H1 (cell line): ENCODE measurements around the gene HMHB1. TPM values are rescaled to one million over a fixed set of nuclear protein-coding genes. Genes with fewer than 3 reads are reported as not detected.

Experiments
- CTCF ChIA-PET: fragments of 300-600 bp; sonication (Branson Sonifier 250); formaldehyde crosslinking; loops from one replicate; lab custom pipeline; 2021; ENCODE audit not compliant: partially characterized antibody; lab: Charles Lee
- POLR2A ChIA-PET: fragments of 300-600 bp; sonication (Branson Sonifier 250); formaldehyde crosslinking; loops from one replicate; lab custom pipeline; 2021; ENCODE audit warnings: inconsistent platforms; ENCODE audit not compliant: partially characterized antibody; lab: Charles Lee
- DNase-seq, 2 experiments: peaks; one replicate each; pipeline versions ENCODE4 v3.0.0 to v3.0.0-alpha.2; 2010 to 2022; ENCODE audit warnings: low spot score in 2 of 2, low read depth in 1 of 2, mixed read lengths in 1 of 2
- FAIRE-seq: peaks from 2 replicates; lab custom pipeline; 2011; peaks lifted over from hg19 to GRCh38; lab: Jason Lieb, UNC
- H2AFZ ChIP-seq: 2 replicates; pipeline ENCODE4 v1.8.1; 2012; ENCODE audit warnings: low read length, inconsistent platforms
- H2AK5ac ChIP-seq: 2 replicates; pipeline ENCODE4 v1.6.1; 2013; ENCODE audit warnings: low read depth, low read length
- H2BK120ac ChIP-seq: replicated peaks from 2 replicates; pipeline ENCODE3; 2013; ENCODE audit warnings: low read depth, low read length, inconsistent platforms
- H2BK12ac ChIP-seq: 2 replicates; pipeline ENCODE4 v1.6.1; 2013; ENCODE audit warnings: low read depth, low read length
- H2BK15ac ChIP-seq: 2 replicates; pipeline ENCODE4 v1.6.1; 2013; ENCODE audit warnings: low read length
- H2BK20ac ChIP-seq: 2 replicates; pipeline ENCODE4 v1.6.1; 2013; ENCODE audit warnings: low read length
- H2BK5ac ChIP-seq: 2 replicates; pipeline ENCODE4 v1.6.1; 2013; ENCODE audit warnings: low read depth, low read length
- H3K14ac ChIP-seq: 2 replicates; pipeline ENCODE4 v1.6.1; 2013; ENCODE audit warnings: inconsistent platforms; ENCODE audit not compliant: insufficient read length
- H3K18ac ChIP-seq: 2 replicates; pipeline ENCODE4 v1.6.1; 2013; ENCODE audit warnings: low read length; ENCODE audit errors: extremely low read depth
- H3K23ac ChIP-seq: 2 replicates; pipeline ENCODE4 v1.6.1; 2013; ENCODE audit warnings: inconsistent platforms; ENCODE audit not compliant: insufficient read length
- H3K23me2 ChIP-seq: 2 replicates; pipeline ENCODE4 v1.6.1; 2013; ENCODE audit warnings: low read depth, low read length
- H3K27ac ChIP-seq: 2 replicates; pipeline ENCODE4 v1.6.1; 2011; ENCODE audit warnings: low read depth, low read length, inconsistent platforms
- H3K27me3 ChIP-seq, 4 experiments: replicated peaks in 1 of 4; 1 replicate in 1 of 4; 2 replicates in 3 of 4; pipeline versions ENCODE4 v1.6.1 to v1.8.1; 2011 to 2013; ENCODE audit warnings: low read length in 3 of 4, mild to moderate bottlenecking in 3 of 4, inconsistent platforms in 2 of 4, mixed read lengths in 2 of 4, moderate library complexity in 1 of 4; ENCODE audit not compliant: control insufficient read depth in 3 of 4, insufficient read depth in 3 of 4; ENCODE audit errors: extremely low read depth in 1 of 4
- H3K36me3 ChIP-seq, 4 experiments: 2 replicates each; pipeline versions ENCODE4 v1.6.1 to v1.8.1; 2011 to 2013; ENCODE audit warnings: mild to moderate bottlenecking in 4 of 4, low read length in 3 of 4, moderate library complexity in 2 of 4, control low read depth in 1 of 4, inconsistent platforms in 1 of 4; ENCODE audit not compliant: insufficient read depth in 4 of 4, control insufficient read depth in 2 of 4
- H3K4ac ChIP-seq: replicated peaks from 2 replicates; pipeline ENCODE3; 2013; ENCODE audit warnings: low read length, low read depth, mixed read lengths, inconsistent platforms; ENCODE audit not compliant: insufficient read length
- H3K4me1 ChIP-seq, 4 experiments: replicated peaks in 1 of 4; 1 replicate in 1 of 4; 2 replicates in 3 of 4; pipeline versions ENCODE4 v1.6.1 to v1.8.1; 2011 to 2013; ENCODE audit warnings: low read length in 3 of 4, inconsistent platforms in 2 of 4, mixed read lengths in 1 of 4; ENCODE audit not compliant: insufficient read depth in 4 of 4, control insufficient read depth in 3 of 4
- H3K4me2 ChIP-seq, 2 experiments: 2 replicates each; pipeline versions ENCODE4 v1.6.1 to v1.8.1; 2011 to 2013; ENCODE audit warnings: low read depth in 2 of 2, low read length in 2 of 2, control low read depth in 1 of 2, inconsistent platforms in 1 of 2, mild to moderate bottlenecking in 1 of 2; ENCODE audit not compliant: insufficient read depth in 1 of 2
- H3K4me3 ChIP-seq, 4 experiments: fragments of 200-600, 300-600 bp in 1 of 4; sonication (generic), shearing (Covaris generic), sonication (Bioruptor Twin) in 1 of 4; 2 replicates each; pipeline versions ENCODE4 v1.5.1 to v1.8.1; 2011 to 2016; ENCODE audit warnings: low read length in 4 of 4, low read depth in 3 of 4, control low read depth in 2 of 4, inconsistent platforms in 2 of 4, mild to moderate bottlenecking in 2 of 4, mixed read lengths in 1 of 4, moderate library complexity in 1 of 4; ENCODE audit not compliant: insufficient read depth in 2 of 4; ENCODE audit errors: extremely low read depth in 1 of 4
- H3K56ac ChIP-seq: replicated peaks from 2 replicates; pipeline ENCODE3; 2013; ENCODE audit warnings: low read depth, mild to moderate bottlenecking, mixed read lengths, low read length, inconsistent platforms; ENCODE audit not compliant: insufficient read length
- H3K79me1 ChIP-seq: 2 replicates; pipeline ENCODE4 v1.6.1; 2013; ENCODE audit warnings: low read depth, low read length, control low read depth
- H3K79me2 ChIP-seq, 2 experiments: 2 replicates each; pipeline versions ENCODE4 v1.6.1 to v1.8.1; 2012 to 2013; ENCODE audit warnings: low read length in 2 of 2, mild to moderate bottlenecking in 2 of 2, inconsistent platforms in 1 of 2; ENCODE audit not compliant: insufficient read depth in 2 of 2, control insufficient read depth in 1 of 2
- H3K9ac ChIP-seq, 4 experiments: replicated peaks in 1 of 4; 1 replicate in 1 of 4; 2 replicates in 3 of 4; pipeline versions ENCODE4 v1.6.1 to v1.8.1; 2011 to 2013; ENCODE audit warnings: low read depth in 3 of 4, low read length in 3 of 4, control low read depth in 2 of 4, mild to moderate bottlenecking in 2 of 4, moderate library complexity in 2 of 4, inconsistent platforms in 1 of 4; ENCODE audit errors: extremely low read depth in 1 of 4
- H3K9me3 ChIP-seq, 2 experiments: 2 replicates each; pipeline versions ENCODE4 v1.6.1 to v1.8.1; 2012 to 2013; ENCODE audit warnings: mild to moderate bottlenecking in 2 of 2, moderate library complexity in 2 of 2, control low read depth in 1 of 2, inconsistent platforms in 1 of 2, low read depth in 1 of 2, low read length in 1 of 2, mixed read lengths in 1 of 2; ENCODE audit not compliant: insufficient read depth in 2 of 2
- H4K20me1 ChIP-seq, 2 experiments: replicated peaks in 1 of 2; 2 replicates each; pipeline versions ENCODE3 to v1.8.1; 2011 to 2013; ENCODE audit warnings: inconsistent platforms in 2 of 2, low read length in 2 of 2, mild to moderate bottlenecking in 1 of 2; ENCODE audit not compliant: insufficient read depth in 2 of 2, control insufficient read depth in 1 of 2
- H4K5ac ChIP-seq: 2 replicates; pipeline ENCODE4 v1.6.1; 2013; ENCODE audit warnings: low read length, low read depth, mixed read lengths, inconsistent platforms; ENCODE audit not compliant: insufficient read length
- H4K8ac ChIP-seq: 2 replicates; pipeline ENCODE4 v1.8.0; 2013; ENCODE audit warnings: mild to moderate bottlenecking, moderate library complexity, low read length, inconsistent platforms; ENCODE audit not compliant: insufficient read depth; ENCODE audit errors: extremely low read depth
- H4K91ac ChIP-seq: replicated peaks from 2 replicates; pipeline ENCODE3; 2013; ENCODE audit warnings: low read length, mixed read lengths, inconsistent platforms; ENCODE audit not compliant: insufficient read length
- ASH2L ChIP-seq: fragments of 200-600, 300-600 bp; sonication (generic); IDR thresholded peaks from one replicate; pipeline ENCODE4 v1.7.1; 2017; ENCODE audit warnings: low read length
- BRCA1 ChIP-seq: IDR thresholded peaks from 2 replicates; pipeline ENCODE4 v1.6.1; 2012; ENCODE audit warnings: low read depth, low read length, improper control_type of control experiment
- GTF2F1 ChIP-seq: IDR thresholded peaks from 2 replicates; pipeline ENCODE4 v1.6.1; 2012; ENCODE audit warnings: low read depth, low read length, improper control_type of control experiment, borderline replicate concordance
- HDAC2 ChIP-seq, 2 experiments: fragments of 300-600 bp in 1 of 2; sonication (generic) in 1 of 2; IDR thresholded peaks; 2 replicates each; pipeline ENCODE4 v1.6.1; 2011 to 2012; ENCODE audit warnings: low read depth in 2 of 2, low read length in 2 of 2, mild to moderate bottlenecking in 2 of 2, moderate library complexity in 2 of 2, borderline replicate concordance in 1 of 2, inconsistent platforms in 1 of 2
- PHF8 ChIP-seq: fragments of 200-600 bp; sonication (generic); conservative IDR thresholded peaks from 2 replicates; pipeline ENCODE4 v1.7.1; 2012; ENCODE audit warnings: low read depth, mild to moderate bottlenecking, inconsistent platforms, low read length, moderate library complexity
- POLR2A ChIP-seq, 2 experiments: IDR thresholded peaks; 1 replicate in 1 of 2; 2 replicates in 1 of 2; pipeline ENCODE4 v1.6.1; 2011; ENCODE audit warnings: low read depth in 2 of 2, low read length in 2 of 2, mild to moderate bottlenecking in 2 of 2; ENCODE audit errors: control extremely low read depth in 1 of 2
- POU5F1 ChIP-seq: IDR thresholded peaks from 2 replicates; pipeline ENCODE4 v1.6.1; 2011; ENCODE audit warnings: low read depth, mild to moderate bottlenecking, low read length, moderate library complexity
- RBBP5 ChIP-seq: IDR thresholded peaks from 2 replicates; pipeline ENCODE4 v1.7.1; 2012; ENCODE audit warnings: low read depth, mild to moderate bottlenecking, inconsistent platforms, low read length, moderate library complexity, borderline replicate concordance
- SRF ChIP-seq: IDR thresholded peaks from 2 replicates; pipeline ENCODE4 v1.6.1; 2011; ENCODE audit warnings: mild to moderate bottlenecking, low read depth, low read length, moderate library complexity
- ZNF274 ChIP-seq: IDR thresholded peaks from 2 replicates; pipeline ENCODE4 v1.7.0; 2012; ENCODE audit warnings: low read length, borderline replicate concordance; ENCODE audit errors: extremely low read depth
- WGBS, 2 experiments: shearing (Covaris generic) in 1 of 2; methylation state at CpG; one replicate each; pipeline versions ENCODE4 v1.1.6 to v1.1.7; 2013 to 2015; ENCODE audit warnings: low lambda C conversion rate in 2 of 2, mixed read lengths in 2 of 2, inconsistent platforms in 1 of 2, low coverage in 1 of 2, missing lambda C conversion rate in 1 of 2; ENCODE audit not compliant: insufficient replicate concordance in 2 of 2, insufficient coverage in 1 of 2, insufficient read length in 1 of 2; ENCODE audit errors: extremely low coverage in 1 of 2, missing lambda C conversion rate in 1 of 2; 5-methylcytosine and 5-hydroxymethylcytosine counted together
- polyA plus RNA-seq, 7 experiments: library from polyadenylated mRNA; depleted of rRNA in 3 of 7; stranded (reverse) in 5 of 7; unstranded in 2 of 7; fragments of >200 nt in 5 of 7; fragments of 200-250 nt in 2 of 7; gene quantifications; 1 replicate in 5 of 7; 2 replicates in 1 of 7; 4 replicates in 1 of 7; pipeline versions ENCODE4 v1.2.1 to v1.2.3, GENCODE V29; 2011 to 2013; ENCODE audit warnings: missing spikeins in 2 of 7, mixed read lengths in 2 of 7
- total RNA-seq: library from RNA; stranded (reverse); fragmentation: NEBNext Ultra II Directional; extraction: Animal tissue kit (Norgen Biotek cat#: 25700); gene quantifications from 2 replicates; pipeline ENCODE4 v1.2.1, GENCODE V29; 2021
- TF ChIP-seq, protein P1 (sequence below): IDR thresholded peaks from 2 replicates; pipeline ENCODE4 v1.6.1; 2011; ENCODE audit warnings: low read depth, mild to moderate bottlenecking, low read length; ENCODE audit not compliant: insufficient read depth
- TF ChIP-seq, protein P2 (sequence below), 3 experiments: IDR thresholded peaks; 1 replicate in 2 of 3; 2 replicates in 1 of 3; pipeline versions ENCODE4 v1.5.1 to v1.6.1; 2011; ENCODE audit warnings: low read length in 3 of 3, mild to moderate bottlenecking in 3 of 3, inconsistent platforms in 2 of 3, low read depth in 1 of 3, moderate library complexity in 1 of 3; ENCODE audit not compliant: insufficient read depth in 1 of 3; ENCODE audit errors: control extremely low read depth in 1 of 3

Gene HMHB1
- total and polyA plus RNA-seq, 2 of the 8 experiments (the other 6 are each of a cell fraction or from before 2014, with no cell fraction given): not detected

DNA sequence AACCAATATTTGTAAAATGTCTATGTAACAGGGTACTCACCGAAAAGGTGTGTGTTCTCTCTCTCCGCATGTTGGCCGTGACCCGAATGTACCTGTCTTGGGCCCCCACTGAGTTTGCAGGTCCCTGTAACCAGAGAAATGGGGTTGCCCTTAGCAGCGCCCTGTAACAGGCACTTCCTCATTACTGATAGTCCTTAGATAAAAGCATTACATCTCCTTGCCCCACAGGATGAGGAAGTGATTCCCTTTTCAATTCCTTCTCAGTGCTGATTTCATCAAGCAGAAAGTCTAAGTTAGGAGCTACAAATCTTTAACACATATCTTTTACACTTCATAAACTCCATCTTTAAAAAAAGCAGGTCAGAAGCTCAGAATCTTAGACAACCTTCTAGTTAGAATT, 15.2 kb upstream of the HMHB1 start:
- no peak for FAIRE-seq
- no peak overlapping the region for H4K8ac ChIP-seq
- WGBS, 2 experiments: 94% methylated on average over 5 of the region's 5 CpGs; no CpG with 5 or more reads in 1 of the 2 experiments
- TF ChIP-seq ASH2L (no peak), RBBP5 (no peak), BRCA1 (no peak), GTF2F1 (no peak), POU5F1 (no peak), SRF (no peak), HDAC2 (IDR thresholded peaks at IDR 0.05; ENCODE audit: borderline replicate concordance in 1 of 2, low read depth in 2 of 2, low read length in 2 of 2) (no peak), PHF8 (no peak), POLR2A (IDR thresholded peaks at IDR 0.05; ENCODE audit: control extremely low read depth in 1 of 2, low read depth in 2 of 2, low read length in 2 of 2) (no peak), ZNF274 (no peak)
- TF ChIP-seq, protein P1, sequence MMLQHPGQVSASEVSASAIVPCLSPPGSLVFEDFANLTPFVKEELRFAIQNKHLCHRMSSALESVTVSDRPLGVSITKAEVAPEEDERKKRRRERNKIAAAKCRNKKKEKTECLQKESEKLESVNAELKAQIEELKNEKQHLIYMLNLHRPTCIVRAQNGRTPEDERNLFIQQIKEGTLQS: no peak
- TF ChIP-seq, protein P2, sequence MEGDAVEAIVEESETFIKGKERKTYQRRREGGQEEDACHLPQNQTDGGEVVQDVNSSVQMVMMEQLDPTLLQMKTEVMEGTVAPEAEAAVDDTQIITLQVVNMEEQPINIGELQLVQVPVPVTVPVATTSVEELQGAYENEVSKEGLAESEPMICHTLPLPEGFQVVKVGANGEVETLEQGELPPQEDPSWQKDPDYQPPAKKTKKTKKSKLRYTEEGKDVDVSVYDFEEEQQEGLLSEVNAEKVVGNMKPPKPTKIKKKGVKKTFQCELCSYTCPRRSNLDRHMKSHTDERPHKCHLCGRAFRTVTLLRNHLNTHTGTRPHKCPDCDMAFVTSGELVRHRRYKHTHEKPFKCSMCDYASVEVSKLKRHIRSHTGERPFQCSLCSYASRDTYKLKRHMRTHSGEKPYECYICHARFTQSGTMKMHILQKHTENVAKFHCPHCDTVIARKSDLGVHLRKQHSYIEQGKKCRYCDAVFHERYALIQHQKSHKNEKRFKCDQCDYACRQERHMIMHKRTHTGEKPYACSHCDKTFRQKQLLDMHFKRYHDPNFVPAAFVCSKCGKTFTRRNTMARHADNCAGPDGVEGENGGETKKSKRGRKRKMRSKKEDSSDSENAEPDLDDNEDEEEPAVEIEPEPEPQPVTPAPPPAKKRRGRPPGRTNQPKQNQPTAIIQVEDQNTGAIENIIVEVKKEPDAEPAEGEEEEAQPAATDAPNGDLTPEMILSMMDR (IDR thresholded peaks at IDR 0.05; ENCODE audit: control extremely low read depth in 1 of 3, insufficient read depth in 1 of 3, low read depth in 1 of 3, low read length in 3 of 3): no peak

More for the DNA sequence above, 15.2 kb upstream of the HMHB1 start:
- Histone ChIP-seq H3K79me1 (no peaks in the 10 kb centered on the region), H2BK15ac (no peak overlapping the region), H3K9me3 (no peaks in the 10 kb centered on the region), H4K20me1 (no peaks in the 10 kb centered on the region), H3K14ac (no peak overlapping the region), H3K9ac (no peak overlapping the region), H3K27ac (no peak overlapping the region), H2AFZ (no peak overlapping the region), H3K4me2 (no peak overlapping the region), H3K56ac (no peak overlapping the region), H2BK20ac (no peak overlapping the region), H3K27me3 (no peaks in the 10 kb centered on the region), H3K23me2 (no peaks in the 10 kb centered on the region), H3K18ac (no peak overlapping the region), H2BK5ac (no peak overlapping the region), H3K79me2 (no peaks in the 10 kb centered on the region), H4K5ac (no peak overlapping the region), H3K23ac (no peak overlapping the region), H3K4me1 (peaks cover 0 to 6% (median 1%) of the 10 kb centered on the region in 4 experiments; a peak in 2 of 7 replicates), H3K4me3 (no peak overlapping the region), H4K91ac (no peak overlapping the region), H2BK12ac (no peak overlapping the region), H2AK5ac (no peak overlapping the region), H2BK120ac (no peak overlapping the region), H3K36me3 (no peaks in the 10 kb centered on the region), H3K4ac (no peak overlapping the region)
- ChIA-PET CTCF (no interaction called here), POLR2A (no interaction called here)
- DNase-seq: no peak
